Skin epidermis (tissue), 12 donors: ENCODE data around the gene SAGE1.
"Not testable (repeated sequence)": the region's sequence is repeated elsewhere in the genome, so short reads cannot be mapped to it uniquely, and the experiment has no call there.

Source experiments
- H3K27ac ChIP-seq, 21 experiments: fragments of 200-600 bp; sonication (generic) in 11 of 21; one replicate each; pipeline ENCODE4 v1.5.0; 2020; ENCODE audit warnings: mild to moderate bottlenecking in 3 of 21, inconsistent platforms in 2 of 21, moderate library complexity in 2 of 21
- H3K4me3 ChIP-seq, 7 experiments: fragments of 200-600 bp; sonication (generic) in 2 of 7; one replicate each; pipeline ENCODE4 v1.5.0; 2020; ENCODE audit warnings: inconsistent platforms in 2 of 7, mild to moderate bottlenecking in 2 of 7, moderate library complexity in 1 of 7

Gene SAGE1, protein sequence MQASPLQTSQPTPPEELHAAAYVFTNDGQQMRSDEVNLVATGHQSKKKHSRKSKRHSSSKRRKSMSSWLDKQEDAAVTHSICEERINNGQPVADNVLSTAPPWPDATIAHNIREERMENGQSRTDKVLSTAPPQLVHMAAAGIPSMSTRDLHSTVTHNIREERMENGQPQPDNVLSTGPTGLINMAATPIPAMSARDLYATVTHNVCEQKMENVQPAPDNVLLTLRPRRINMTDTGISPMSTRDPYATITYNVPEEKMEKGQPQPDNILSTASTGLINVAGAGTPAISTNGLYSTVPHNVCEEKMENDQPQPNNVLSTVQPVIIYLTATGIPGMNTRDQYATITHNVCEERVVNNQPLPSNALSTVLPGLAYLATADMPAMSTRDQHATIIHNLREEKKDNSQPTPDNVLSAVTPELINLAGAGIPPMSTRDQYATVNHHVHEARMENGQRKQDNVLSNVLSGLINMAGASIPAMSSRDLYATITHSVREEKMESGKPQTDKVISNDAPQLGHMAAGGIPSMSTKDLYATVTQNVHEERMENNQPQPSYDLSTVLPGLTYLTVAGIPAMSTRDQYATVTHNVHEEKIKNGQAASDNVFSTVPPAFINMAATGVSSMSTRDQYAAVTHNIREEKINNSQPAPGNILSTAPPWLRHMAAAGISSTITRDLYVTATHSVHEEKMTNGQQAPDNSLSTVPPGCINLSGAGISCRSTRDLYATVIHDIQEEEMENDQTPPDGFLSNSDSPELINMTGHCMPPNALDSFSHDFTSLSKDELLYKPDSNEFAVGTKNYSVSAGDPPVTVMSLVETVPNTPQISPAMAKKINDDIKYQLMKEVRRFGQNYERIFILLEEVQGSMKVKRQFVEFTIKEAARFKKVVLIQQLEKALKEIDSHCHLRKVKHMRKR

DNA sequence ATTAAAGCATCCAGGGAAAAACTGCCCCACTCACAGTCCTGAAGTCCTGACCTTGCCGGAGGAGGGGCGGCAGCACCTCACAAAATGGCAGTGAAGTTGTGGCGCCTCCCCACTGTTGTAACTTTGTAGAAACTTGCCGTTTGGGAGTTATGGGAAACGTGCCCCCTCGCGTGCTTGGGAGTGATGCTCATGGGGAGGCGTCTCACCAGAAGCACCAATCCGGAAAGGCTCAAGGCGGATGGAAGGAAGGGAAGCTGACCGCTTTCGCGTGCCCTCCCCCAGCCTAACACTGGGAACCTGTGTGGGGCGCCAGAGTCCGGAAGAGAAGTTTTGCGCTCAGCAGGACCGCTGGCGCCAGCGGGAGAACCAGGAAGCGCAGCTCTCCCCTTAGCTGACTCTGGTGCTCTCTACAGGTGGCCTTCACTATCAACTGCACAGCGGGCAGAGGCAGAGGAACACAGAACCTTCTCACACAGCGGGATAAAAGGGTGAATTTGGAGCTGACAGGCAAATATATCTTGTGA lies at the start of gene SAGE1, which contains the start of gene CT45A10:
Gene SAGE1 (plus strand): TSS at position 423 of the 524 bp plus-strand sequence. CDS start 2,527 bp downstream, outside the sequence.
Gene CT45A10 (minus strand): TSS at position 151 of the 524 bp plus-strand sequence. CDS start 8,100 bp downstream, outside the sequence.
- Histone ChIP-seq H3K4me3 (no peak within 1 kb of the TSS), H3K27ac (no peak within 1 kb of the TSS)

DNA sequence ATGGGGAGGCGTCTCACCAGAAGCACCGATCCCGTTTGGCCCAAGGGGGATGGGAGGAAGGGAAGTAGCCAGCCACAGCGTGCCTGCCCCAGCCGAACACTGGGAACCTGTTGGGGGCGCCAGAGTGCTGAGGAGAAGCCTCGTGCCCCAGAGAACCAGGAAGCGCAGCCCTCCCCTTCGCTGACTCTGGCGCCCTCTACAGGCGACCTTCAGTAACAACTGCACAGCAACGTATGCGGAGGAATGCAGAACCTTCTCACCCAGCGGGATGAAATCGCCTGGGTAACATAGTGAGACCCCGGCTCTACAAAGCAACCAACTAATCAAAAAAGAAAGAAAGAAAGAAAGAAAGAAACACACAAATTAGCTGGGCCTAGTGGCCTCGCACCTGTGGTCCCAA lies 39.1 kb upstream of the SAGE1 start, which contains the start of gene CT45A8:
Gene CT45A8 (minus strand): TSS at position 101 of the 400 bp plus-strand sequence. CDS start 3,755 bp downstream, outside the sequence.
- H3K27ac ChIP-seq, H3K4me3 ChIP-seq: not testable (repeated sequence)

DNA sequence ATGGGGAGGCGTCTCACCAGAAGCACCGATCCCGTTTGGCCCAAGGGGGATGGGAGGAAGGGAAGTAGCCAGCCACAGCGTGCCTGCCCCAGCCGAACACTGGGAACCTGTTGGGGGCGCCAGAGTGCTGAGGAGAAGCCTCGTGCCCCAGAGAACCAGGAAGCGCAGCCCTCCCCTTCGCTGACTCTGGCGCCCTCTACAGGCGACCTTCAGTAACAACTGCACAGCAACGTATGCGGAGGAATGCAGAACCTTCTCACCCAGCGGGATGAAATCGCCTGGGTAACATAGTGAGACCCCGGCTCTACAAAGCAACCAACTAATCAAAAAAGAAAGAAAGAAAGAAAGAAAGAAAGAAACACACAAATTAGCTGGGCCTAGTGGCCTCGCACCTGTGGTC lies 21.8 kb upstream of the SAGE1 start, which contains the start of gene CT45A9:
Gene CT45A9 (minus strand): TSS at position 101 of the 400 bp plus-strand sequence. CDS start 3,751 bp downstream, outside the sequence.
- not testable (repeated sequence) for H3K27ac ChIP-seq, H3K4me3 ChIP-seq

DNA sequence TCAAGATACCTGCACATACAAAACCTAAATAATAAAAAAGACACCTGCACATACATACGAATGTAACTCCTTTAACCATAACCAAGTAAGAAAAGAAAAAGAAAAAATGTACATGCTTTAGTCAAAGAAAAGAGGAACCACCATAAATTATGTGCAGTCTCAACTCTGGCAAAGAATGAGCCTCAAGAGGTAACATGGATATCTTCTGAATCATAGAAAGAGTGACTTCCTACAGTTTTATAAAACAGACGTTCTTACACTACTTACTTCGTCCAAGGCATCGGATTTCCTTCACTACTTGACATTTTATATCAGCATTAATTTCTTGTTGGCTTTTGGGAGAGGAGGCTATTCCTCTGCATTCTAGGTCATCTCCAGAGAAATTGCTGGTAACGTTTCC lies 10.8 kb upstream of the SAGE1 start:
- H3K4me3 ChIP-seq, H3K27ac ChIP-seq: not testable (repeated sequence)

DNA sequence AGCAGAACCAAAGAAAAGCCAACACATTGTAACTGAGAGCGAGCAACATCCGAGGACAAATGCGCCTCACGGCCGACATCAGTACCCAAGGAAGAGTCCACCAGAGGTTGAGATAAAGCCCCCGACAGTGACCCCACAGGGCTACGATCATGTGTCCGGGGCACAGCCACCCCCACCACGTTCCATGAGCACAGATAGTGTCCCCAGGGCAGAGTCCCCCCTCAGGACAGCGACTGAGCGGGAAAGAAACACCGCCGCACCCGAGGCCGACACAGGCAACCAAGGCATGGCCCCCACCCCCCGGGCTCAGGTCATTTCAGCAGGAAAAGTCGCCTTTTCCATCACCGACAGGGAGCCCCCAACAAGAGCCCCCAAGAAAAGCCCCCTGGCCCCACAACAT lies 5.3 kb upstream of the SAGE1 start:
- not testable (repeated sequence) for H3K4me3 ChIP-seq, H3K27ac ChIP-seq

DNA sequence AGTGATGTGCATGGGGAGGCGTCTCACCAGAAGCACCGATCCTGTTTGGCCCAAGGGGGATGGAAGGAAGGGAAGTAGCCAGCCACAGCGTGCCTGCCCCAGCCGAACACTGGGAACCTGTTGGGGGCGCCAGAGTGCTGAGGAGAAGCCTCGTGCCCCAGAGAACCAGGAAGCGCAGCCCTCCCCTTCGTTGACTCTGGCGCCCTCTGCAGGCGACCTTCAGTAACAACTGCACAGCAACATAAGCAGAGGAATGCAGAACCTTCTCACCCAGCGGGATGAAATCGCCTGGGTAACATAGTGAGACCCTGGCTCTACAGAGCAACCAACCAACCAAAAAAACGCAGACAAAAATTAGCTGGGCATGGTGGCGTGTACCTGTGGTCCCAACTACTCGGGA lies 4.5 kb upstream of the SAGE1 start:
- H3K27ac ChIP-seq, result not testable (repeated sequence)

DNA sequence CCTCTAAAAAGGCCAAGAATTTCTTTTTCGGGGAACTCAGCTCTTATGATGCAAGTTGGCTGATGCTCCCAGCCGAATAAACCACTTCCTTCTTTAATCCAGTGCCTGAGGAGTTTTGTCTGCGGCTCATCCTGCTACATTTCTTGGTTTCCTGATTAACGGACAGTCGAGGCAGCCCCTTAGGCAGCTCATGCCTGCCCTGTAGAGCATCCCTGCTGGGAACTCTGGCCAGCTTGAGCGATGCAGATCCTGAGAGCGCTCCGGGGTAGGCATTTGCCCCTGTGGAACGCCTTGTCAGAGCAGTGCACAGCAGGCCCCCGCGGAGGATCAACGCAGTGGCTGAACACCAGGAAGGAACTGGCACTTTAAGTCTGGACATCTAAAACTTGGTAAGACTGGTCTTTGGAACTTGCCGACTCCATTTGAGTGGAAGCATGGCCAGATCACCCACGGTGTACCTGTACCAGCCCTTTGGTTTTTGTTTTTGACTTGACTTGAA lies 3.4 kb upstream of the SAGE1 start:
- Histone ChIP-seq H3K27ac (no peak overlapping the region), H3K4me3 (no peak overlapping the region)

More for the DNA sequence above, 4.5 kb upstream of the SAGE1 start:
- not testable (repeated sequence) for H3K4me3 ChIP-seq

DNA sequence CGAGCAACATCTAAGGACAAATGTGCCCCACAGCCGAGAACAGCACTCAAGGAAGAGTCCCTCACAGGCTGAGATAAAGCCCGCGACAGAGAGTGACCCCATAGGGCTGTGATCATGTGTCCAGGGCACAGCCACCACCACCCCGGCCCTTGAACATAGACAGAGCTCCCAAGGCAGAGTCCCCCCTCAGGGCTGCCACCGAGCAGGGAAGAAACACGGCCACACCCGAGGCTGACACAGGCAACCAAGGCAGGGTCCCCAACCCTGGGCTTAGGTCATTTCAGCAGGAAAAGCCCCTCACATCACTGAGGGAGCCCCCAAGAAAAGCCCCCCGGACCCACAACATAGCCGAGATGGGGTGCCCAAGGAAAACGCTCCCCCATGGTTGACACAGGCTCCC lies 735 bp upstream of the SAGE1 start:
- Histone ChIP-seq H3K4me3 (no peak overlapping the region), H3K27ac (no peak overlapping the region)

DNA sequence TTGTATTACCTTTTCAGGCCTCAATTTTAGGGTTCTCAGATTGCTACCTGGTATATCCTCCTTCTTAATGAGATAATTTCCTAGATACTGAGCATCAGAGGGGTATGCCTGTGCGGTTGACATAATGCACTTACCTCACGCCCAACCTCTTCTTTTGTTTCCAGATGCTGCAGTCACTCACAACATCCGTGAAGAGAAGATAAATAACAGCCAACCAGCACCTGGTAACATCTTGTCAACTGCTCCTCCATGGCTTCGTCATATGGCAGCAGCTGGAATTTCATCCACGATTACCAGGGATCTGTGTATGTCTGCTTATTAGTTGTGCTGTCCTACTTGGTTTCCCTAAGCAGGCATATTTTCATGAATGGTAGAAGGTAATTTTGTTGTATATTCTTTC lies 16.7 kb downstream of the SAGE1 start:
- H3K4me3 ChIP-seq, result no peak overlapping the region
- H3K27ac ChIP-seq, result no peak overlapping the region

DNA sequence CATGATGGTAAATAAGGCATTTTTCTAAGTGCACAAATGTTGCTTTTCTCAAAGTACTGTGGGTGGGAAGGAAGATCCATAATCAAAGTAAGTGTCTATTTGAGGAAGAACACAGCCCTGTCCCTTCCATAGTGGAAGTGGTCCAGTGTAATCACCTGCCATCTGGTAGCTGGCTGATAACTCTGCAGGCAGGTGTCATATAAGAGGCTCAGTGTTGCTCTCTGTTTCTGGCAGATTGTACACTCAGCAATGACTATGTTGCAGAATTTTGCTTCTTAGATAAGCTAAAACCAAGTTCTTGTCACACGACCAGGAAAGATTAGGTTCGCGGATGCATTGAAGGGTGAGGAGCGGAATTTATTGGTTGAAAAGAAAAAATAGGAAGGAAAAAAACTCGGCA lies 20.9 kb downstream of the SAGE1 start:
- no peak overlapping the region for H3K27ac ChIP-seq
- H3K4me3 ChIP-seq, result no peak overlapping the region

DNA sequence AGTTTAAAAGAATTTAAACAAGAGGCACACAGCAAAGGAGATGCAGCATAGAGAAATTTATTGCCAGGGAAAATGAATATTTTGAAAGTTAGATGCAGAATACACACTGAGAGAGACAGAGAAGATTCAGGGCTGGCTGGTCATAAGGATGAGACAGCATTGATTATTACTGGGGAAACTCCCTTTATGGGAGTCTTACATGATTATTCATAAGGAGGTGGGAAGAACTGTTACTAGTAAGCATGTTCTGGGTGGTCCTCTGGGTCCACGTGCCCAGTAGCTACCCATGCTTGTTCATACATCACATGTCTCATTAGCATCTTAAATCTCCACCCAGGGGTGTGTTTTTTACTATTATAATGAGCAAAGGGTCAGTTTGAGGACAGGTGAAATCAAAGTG lies 27.0 kb downstream of the SAGE1 start:
- not testable (repeated sequence) for H3K4me3 ChIP-seq, H3K27ac ChIP-seq

DNA sequence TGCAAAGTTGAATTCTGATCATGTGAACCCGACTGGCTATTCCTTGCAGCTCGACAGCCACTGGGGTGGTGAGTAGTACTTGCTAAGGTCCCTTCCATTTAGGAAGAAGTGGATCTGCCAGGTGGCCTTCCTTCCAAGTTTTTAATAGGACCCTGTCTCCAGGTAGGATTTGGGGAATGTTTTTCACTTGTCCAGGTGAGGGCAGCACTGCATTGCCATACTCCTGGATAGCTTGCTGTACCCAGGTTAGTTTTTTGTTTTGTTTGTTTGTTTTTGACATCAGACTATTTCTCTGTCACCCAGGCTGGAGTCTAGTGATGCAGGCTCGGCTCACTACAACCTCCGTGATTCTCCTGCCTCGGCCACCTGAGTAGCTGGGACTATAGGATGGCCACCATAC lies 29.8 kb downstream of the SAGE1 start:
- no peak overlapping the region for H3K4me3 ChIP-seq
- no peak overlapping the region for H3K27ac ChIP-seq

DNA sequence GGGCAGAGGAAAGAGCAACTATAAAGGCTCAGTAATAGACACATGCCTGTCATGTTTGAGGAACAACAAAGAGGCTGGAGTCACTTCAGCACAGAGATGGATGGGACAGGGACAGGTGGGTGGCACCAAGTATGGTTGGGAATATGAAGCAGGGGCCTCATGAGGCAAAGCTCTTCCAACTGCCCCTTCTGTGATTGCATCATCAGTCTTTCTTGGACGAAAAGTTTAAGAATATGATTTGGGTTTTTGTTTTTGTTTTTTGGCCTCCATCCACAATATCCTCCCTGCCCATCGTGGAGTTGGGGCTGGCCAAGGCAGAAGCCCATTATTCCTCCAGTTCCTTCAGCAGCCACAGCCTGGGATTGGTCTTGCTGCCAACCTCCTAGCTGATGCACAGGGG lies 34.4 kb downstream of the SAGE1 start:
- H3K27ac ChIP-seq, result no peak overlapping the region
- H3K4me3 ChIP-seq, result no peak overlapping the region

DNA sequence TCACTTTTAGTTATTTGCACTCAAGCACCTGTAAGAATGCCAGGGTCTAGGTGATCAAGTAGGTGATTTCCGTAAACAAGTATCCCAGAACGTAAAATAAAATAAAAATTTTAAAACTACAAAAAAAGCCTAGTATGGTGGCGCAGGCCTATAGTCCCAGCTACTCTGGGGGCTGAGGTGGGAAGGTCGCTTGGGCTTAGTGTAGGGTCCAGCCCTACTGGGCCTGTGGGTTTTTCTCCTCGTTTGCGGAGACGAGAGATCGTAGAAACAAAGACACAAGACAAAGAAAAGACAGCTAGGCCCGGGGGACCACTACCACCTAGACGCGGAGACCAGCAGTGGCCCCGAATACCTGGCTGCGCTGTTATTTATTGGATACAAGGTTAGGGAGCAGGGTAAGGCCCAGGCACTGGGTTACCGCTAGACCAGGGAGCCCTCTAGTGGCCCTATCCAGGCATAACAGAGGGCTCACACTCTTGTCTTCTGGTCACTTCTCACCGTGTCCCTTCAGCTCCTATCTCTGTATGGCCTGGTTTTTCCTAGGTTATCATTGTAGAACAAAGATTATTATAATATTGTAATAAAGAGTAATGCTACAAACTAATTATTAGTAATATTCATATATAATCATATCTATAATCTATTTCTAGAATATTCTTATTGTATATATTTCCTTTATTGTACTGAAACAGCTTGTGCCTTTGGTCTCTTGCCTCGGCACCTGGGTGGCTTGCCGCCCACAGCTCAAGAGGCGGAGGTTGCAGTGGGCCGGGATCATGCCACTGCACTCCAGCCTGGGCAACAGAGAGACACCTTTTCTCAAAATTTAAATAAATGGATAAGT lies 38.4 kb downstream of the SAGE1 start:
- no peak overlapping the region for H3K27ac ChIP-seq
- H3K4me3 ChIP-seq, result no peak overlapping the region

DNA sequence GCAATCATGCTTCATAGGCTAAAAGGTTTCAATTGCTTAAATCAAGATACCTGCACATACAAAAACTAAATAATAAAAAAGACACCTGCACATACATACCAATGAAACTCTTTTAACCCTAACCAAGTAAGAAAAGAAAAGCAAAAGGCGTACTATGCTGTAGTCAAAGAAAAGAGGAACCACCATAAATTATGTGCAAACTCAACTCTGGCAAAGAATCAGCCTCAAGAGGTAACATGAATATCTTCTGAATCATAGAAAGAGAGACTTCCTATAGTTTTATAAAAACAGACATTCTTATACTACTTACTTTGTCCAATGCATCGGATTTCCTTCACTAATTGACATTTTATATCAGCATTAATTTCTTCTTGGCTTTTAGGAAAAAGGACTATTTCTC lies 51.0 kb downstream of the SAGE1 start:
- Histone ChIP-seq H3K27ac (no peak overlapping the region), H3K4me3 (no peak overlapping the region)

DNA sequence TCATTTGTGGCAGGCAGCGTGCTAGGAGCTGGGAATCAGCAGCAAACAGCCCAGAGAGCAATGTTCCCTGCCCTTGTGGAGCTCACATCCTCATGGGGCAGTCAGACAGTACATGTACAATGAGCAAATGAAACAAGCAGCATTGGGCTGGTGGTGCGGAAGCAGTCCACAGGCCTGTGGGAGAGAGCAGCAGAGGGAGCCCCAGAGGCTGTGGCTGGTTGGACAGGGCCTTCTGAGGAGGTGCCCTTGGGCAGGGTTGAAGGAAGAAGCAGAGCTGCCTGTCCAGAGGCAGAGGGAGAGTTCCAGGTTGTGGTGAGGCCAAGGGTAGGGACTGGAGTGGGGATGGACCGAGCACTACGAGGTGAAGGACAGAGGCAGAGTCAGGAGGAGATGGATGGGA lies 57.8 kb downstream of the SAGE1 start:
- Histone ChIP-seq H3K4me3 (no peak overlapping the region), H3K27ac (no peak overlapping the region)
